ENCODE data around the gene TMCC2. TPM values are rescaled to one million over a fixed set of nuclear protein-coding genes. Genes with fewer than 3 reads are reported as not detected.

TMCC2 gene
- total RNA-seq, 4 donors from 2014 or later, result 0.53 to 4.1 (median 1.1) TPM

DNA sequence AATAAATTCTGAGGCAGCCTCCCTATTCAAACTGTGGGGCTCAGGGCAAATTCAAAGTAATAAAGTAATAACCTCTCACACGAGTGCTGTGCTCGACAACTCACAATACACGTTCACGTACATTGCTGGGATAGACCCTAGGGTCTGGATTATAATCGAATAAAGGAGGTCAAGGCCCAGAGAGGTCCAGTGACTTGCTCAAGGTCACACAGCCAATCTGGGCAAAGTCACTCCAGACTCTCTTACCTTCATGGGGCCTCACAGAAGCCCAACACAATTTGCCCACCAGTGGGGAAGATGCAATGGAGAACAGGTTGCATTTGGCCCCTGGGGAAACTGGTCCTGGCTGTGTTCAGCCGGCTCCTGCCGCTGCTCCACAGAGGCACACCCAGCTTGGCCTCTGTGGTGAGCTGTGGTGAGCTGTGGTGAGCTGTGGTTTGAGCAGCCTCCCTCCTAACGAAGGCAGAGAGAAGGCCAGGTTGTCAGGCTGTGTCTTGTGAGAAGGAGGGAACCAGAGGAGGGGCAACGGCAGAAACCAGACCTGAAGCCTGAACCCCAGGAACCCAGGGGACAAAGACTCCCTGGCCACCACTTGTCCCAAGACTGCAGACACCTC, 58.7 kb downstream of the TMCC2 start:
- no peaks in the 10 kb centered on the region for H3K36me3 ChIP-seq
- H3K27me3 ChIP-seq, result no peaks in the 10 kb centered on the region
- peak overlapping the region; percentile 54 to 88 (median 68) for H3K27ac ChIP-seq
- peaks cover 4 to 59% (median 35%) of the 10 kb centered on the region in 4 donors for H3K4me1 ChIP-seq
- DNase-seq, result peak in 2 of 3 donors; percentile 85 to 91
- H3K9me3 ChIP-seq, result no peaks in the 10 kb centered on the region
- peak overlapping the region in 1 of 4 donors; percentile 24 for H3K4me3 ChIP-seq
- TF ChIP-seq, protein P1, sequence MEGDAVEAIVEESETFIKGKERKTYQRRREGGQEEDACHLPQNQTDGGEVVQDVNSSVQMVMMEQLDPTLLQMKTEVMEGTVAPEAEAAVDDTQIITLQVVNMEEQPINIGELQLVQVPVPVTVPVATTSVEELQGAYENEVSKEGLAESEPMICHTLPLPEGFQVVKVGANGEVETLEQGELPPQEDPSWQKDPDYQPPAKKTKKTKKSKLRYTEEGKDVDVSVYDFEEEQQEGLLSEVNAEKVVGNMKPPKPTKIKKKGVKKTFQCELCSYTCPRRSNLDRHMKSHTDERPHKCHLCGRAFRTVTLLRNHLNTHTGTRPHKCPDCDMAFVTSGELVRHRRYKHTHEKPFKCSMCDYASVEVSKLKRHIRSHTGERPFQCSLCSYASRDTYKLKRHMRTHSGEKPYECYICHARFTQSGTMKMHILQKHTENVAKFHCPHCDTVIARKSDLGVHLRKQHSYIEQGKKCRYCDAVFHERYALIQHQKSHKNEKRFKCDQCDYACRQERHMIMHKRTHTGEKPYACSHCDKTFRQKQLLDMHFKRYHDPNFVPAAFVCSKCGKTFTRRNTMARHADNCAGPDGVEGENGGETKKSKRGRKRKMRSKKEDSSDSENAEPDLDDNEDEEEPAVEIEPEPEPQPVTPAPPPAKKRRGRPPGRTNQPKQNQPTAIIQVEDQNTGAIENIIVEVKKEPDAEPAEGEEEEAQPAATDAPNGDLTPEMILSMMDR (IDR thresholded peaks at IDR 0.05), result no peak
- TF ChIP-seq POLR2A (IDR thresholded peaks at IDR 0.05), result no peak

DNA sequence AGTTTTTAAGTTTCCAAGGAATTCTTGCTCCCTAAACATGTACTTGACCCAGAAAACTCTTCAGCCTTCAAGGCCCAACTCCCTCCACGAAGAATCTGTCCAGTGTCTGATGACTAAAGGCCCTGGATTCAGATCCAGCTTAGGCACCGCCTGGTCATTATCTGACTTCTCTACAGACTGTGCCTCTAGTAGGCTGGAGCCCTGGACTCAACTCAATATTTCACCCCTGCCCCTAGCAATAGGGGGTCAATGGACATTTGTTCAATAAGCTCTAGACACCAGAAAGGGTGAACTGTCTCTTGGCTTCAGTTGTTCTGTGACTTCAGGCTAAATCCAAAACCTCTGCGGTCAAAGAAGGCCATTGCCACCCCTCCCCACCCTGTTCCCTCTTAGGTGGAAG, 59.3 kb downstream of the TMCC2 start:
- TF ChIP-seq POLR2A (IDR thresholded peaks at IDR 0.05), result no peak
- TF ChIP-seq, protein P1 (IDR thresholded peaks at IDR 0.05), result no peak
- Histone ChIP-seq H3K4me1 (peaks cover 4 to 60% (median 35%) of the 10 kb centered on the region in 4 donors), H3K27me3 (no peaks in the 10 kb centered on the region), H3K27ac (peak overlapping the region; percentile 57 to 88 (median 68)), H3K9me3 (no peaks in the 10 kb centered on the region), H3K4me3 (no peak overlapping the region), H3K36me3 (no peaks in the 10 kb centered on the region)
- DNase-seq, result no peak

DNA sequence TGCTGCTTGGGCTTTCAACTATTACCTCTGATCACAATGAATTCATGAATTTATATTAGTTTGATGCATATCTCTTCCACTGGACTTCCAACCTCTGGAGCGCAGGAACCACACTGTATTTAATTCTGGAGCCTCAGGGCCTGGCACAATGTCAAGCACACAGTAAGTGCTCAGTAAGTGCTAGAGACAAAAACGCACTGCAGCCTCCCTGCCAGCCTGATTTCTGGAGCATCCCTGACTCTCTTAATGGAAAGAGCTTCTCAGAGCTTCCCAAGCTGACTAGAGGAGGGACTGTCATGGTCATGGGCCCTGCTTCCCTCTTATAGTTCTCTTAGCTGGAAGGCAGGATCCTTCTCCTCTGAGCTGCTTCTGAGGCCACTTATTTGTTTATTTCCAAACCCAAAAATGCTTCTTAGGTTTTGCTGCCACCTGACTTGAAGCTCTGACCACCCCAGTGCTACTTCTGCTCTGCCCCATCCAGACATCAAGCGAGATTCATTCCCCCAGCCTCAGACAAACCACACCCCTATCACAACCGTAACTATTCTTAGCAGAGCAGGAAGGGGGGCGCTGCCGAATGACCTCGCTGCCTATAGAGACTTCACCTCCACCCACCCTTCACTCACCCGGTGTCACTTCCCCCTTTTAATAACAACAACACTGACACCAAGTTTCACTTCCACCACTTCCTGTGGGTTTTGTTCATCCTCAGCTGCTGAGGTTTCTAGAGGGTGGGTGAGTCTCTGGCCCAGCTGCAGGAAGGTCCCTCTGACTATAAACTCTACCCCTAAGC, 60.2 kb downstream of the TMCC2 start:
- Histone ChIP-seq H3K27me3 (no peaks in the 10 kb centered on the region), H3K9me3 (no peaks in the 10 kb centered on the region), H3K4me3 (peak overlapping the region in 1 of 4 donors; percentile 15), H3K4me1 (peaks cover 4 to 60% (median 35%) of the 10 kb centered on the region in 4 donors), H3K36me3 (no peaks in the 10 kb centered on the region), H3K27ac (peak overlapping the region; percentile 57 to 88 (median 65))
- TF ChIP-seq, protein P1 (IDR thresholded peaks at IDR 0.05), result peak in 1 of 6 experiments; percentile 11
- TF ChIP-seq POLR2A (IDR thresholded peaks at IDR 0.05), result no peak
- DNase-seq, result peak in 2 of 3 donors; percentile 95

DNA sequence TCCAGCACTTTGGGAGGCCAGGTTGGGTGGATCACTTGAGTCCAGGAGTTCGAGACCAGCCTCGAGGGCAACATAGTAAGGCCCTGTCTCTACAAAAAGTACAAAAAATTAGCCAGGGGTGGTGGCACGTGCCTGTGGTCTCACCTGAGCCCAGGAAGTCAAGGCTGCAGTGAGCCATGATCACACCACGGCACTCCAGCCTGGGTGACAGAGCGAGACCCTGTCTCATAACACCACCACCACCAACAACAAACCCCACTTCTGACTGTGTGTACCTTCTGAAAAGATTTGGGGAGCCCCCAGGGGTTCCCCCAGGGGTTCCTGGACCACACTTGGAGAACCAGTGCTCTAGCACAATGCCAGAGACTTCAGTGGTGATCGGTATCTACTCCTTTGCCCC, 63.9 kb downstream of the TMCC2 start:
- H3K36me3 ChIP-seq, result no peaks in the 10 kb centered on the region
- H3K27ac ChIP-seq, result peak overlapping the region in 1 of 4 donors; percentile 42
- H3K4me3 ChIP-seq, result no peak overlapping the region
- no peaks in the 10 kb centered on the region for H3K9me3 ChIP-seq
- H3K27me3 ChIP-seq, result no peaks in the 10 kb centered on the region
- no peak for TF ChIP-seq POLR2A (IDR thresholded peaks at IDR 0.05)
- TF ChIP-seq, protein P1 (IDR thresholded peaks at IDR 0.05), result no peak
- H3K4me1 ChIP-seq, result peaks cover 3 to 37% (median 26%) of the 10 kb centered on the region in 4 donors
- DNase-seq, result peak in 2 of 3 donors; percentile 53 to 72

DNA sequence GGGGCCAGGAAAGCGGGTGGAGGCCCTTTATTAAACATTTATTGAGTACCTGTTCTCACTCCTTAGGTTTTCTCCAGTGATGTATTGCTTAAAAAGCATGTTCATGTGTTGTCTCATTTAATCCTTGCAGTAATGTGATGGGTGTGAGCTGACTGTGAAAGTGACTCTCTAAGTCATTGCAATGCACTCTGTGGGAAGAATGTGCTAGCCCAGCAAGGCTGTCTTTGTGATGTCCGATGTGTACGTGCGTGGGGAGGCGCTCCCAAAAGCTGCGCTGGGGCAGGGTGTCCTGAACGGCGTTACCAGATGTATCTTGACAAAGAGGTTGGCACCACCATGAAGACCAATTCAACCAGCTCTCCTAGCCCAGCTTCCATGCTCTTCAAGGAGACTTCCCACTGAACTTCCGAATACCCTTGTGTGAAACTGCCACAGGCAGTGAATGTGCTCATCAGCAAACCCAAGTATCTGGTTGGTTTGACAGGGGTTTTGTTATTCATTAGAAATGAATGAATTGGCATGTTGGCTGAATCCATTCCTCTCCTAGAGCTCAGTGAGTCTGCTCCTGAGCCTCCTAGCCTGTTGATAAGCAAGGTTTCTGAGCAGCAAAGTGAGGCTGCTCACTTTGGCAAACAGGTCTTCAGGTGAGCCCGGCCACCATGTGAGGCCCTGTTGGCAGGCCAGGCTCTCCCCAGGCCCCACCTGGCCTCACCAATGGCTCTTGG, 65.8 kb downstream of the TMCC2 start:
- H3K27me3 ChIP-seq, result no peaks in the 10 kb centered on the region
- no peak for TF ChIP-seq POLR2A (IDR thresholded peaks at IDR 0.05)
- TF ChIP-seq, protein P1 (IDR thresholded peaks at IDR 0.05), result no peak
- H3K4me3 ChIP-seq, result no peak overlapping the region
- DNase-seq, result no peak
- no peaks in the 10 kb centered on the region for H3K9me3 ChIP-seq
- H3K4me1 ChIP-seq, result peaks cover 3 to 27% (median 11%) of the 10 kb centered on the region in 4 donors
- peak overlapping the region; percentile 8 to 73 (median 50) for H3K27ac ChIP-seq
- H3K36me3 ChIP-seq, result no peaks in the 10 kb centered on the region

All from Peyer's patch (tissue), 4 donors.